Stimulated activated naive CD8-positive, alpha-beta T cell treated with anti-CD3 and anti-CD28 coated beads, Interleukin-15, Interleukin-2, amounts not matched to agents 100 ng/mL and 50 ng/mL, for 24 hours (primary cell): ENCODE results near the gene COL13A1.

Experiments
- H3K27ac Mint-ChIP-seq: one replicate; pipeline ENCODE4 v1.8.0; 2021; ENCODE audit warnings: mild to moderate bottlenecking, mixed read lengths
- H3K27me3 Mint-ChIP-seq: one replicate; pipeline ENCODE4 v1.8.0; 2021; ENCODE audit warnings: mixed read lengths
- H3K36me3 Mint-ChIP-seq: one replicate; pipeline ENCODE4 v1.8.0; 2021; ENCODE audit warnings: low read depth, mixed read lengths
- H3K4me1 Mint-ChIP-seq: one replicate; pipeline ENCODE4 v1.8.0; 2021; ENCODE audit warnings: low read depth, mixed read lengths
- H3K4me3 Mint-ChIP-seq: one replicate; pipeline ENCODE4 v1.8.0; 2021; ENCODE audit warnings: mild to moderate bottlenecking, mixed read lengths
- H3K9me3 Mint-ChIP-seq: one replicate; pipeline ENCODE4 v1.8.0; 2021; ENCODE audit warnings: mixed read lengths

COL13A1 gene

GRCh38 chr10:69803809-69804208 lies 2.1 kb downstream of the COL13A1 start:
- Mint-ChIP-seq H3K27ac (no peak overlapping the region), H3K9me3 (no peaks in the 10 kb centered on the region), H3K4me1 (peaks cover 5% of the 10 kb centered on the region), H3K36me3 (no peaks in the 10 kb centered on the region), H3K4me3 (no peak overlapping the region), H3K27me3 (peaks cover 35% of the 10 kb centered on the region)

GRCh38 chr10:69804775-69805174 lies 3.1 kb downstream of the COL13A1 start:
- peaks cover 34% of the 10 kb centered on the region for H3K27me3 Mint-ChIP-seq
- no peaks in the 10 kb centered on the region for H3K9me3 Mint-ChIP-seq
- H3K4me3 Mint-ChIP-seq = no peak overlapping the region
- H3K36me3 Mint-ChIP-seq = no peaks in the 10 kb centered on the region
- H3K4me1 Mint-ChIP-seq = peaks cover 5% of the 10 kb centered on the region
- no peak overlapping the region for H3K27ac Mint-ChIP-seq

GRCh38 chr10:69807122-69807521 lies 5.4 kb downstream of the COL13A1 start:
- no peaks in the 10 kb centered on the region for H3K36me3 Mint-ChIP-seq
- peaks cover 15% of the 10 kb centered on the region for H3K27me3 Mint-ChIP-seq
- H3K9me3 Mint-ChIP-seq = no peaks in the 10 kb centered on the region
- no peaks in the 10 kb centered on the region for H3K4me1 Mint-ChIP-seq
- H3K27ac Mint-ChIP-seq = no peak overlapping the region
- H3K4me3 Mint-ChIP-seq = no peak overlapping the region

- peaks cover 14% of the 10 kb centered on the region for H3K27me3 Mint-ChIP-seq
- no peak overlapping the region for H3K4me3 Mint-ChIP-seq
- H3K9me3 Mint-ChIP-seq = no peaks in the 10 kb centered on the region
- H3K36me3 Mint-ChIP-seq = no peaks in the 10 kb centered on the region
- H3K4me1 Mint-ChIP-seq = no peaks in the 10 kb centered on the region
- H3K27ac Mint-ChIP-seq = no peak overlapping the region
These were observed 6.0 kb downstream of the COL13A1 start for GRCh38 chr10:69807696-69808095.

- Mint-ChIP-seq H3K9me3 (no peaks in the 10 kb centered on the region), H3K4me3 (no peak overlapping the region), H3K36me3 (no peaks in the 10 kb centered on the region), H3K4me1 (no peaks in the 10 kb centered on the region), H3K27ac (no peak overlapping the region), H3K27me3 (peaks cover 3% of the 10 kb centered on the region)
These were observed 7.6 kb downstream of the COL13A1 start for GRCh38 chr10:69809318-69809717.

- Mint-ChIP-seq H3K27me3 (no peaks in the 10 kb centered on the region), H3K4me1 (no peaks in the 10 kb centered on the region), H3K9me3 (no peaks in the 10 kb centered on the region), H3K4me3 (no peak overlapping the region), H3K27ac (no peak overlapping the region), H3K36me3 (no peaks in the 10 kb centered on the region)
These were observed 8.4 kb downstream of the COL13A1 start for GRCh38 chr10:69810097-69810496.

- no peaks in the 10 kb centered on the region for H3K36me3 Mint-ChIP-seq
- no peak overlapping the region for H3K4me3 Mint-ChIP-seq
- no peaks in the 10 kb centered on the region for H3K4me1 Mint-ChIP-seq
- H3K27me3 Mint-ChIP-seq = no peaks in the 10 kb centered on the region
- H3K27ac Mint-ChIP-seq = no peak overlapping the region
- H3K9me3 Mint-ChIP-seq = no peaks in the 10 kb centered on the region
These were observed 9.1 kb downstream of the COL13A1 start for GRCh38 chr10:69810675-69811397.

- Mint-ChIP-seq H3K9me3 (no peaks in the 10 kb centered on the region), H3K36me3 (no peaks in the 10 kb centered on the region), H3K4me1 (peaks cover 16% of the 10 kb centered on the region), H3K27me3 (no peaks in the 10 kb centered on the region), H3K27ac (no peak overlapping the region), H3K4me3 (no peak overlapping the region)
These were observed 11.9 kb downstream of the COL13A1 start for GRCh38 chr10:69813632-69814031.

- Mint-ChIP-seq H3K4me3 (no peak overlapping the region), H3K36me3 (no peaks in the 10 kb centered on the region), H3K4me1 (peaks cover 16% of the 10 kb centered on the region)
These were observed 12.5 kb downstream of the COL13A1 start for GRCh38 chr10:69814251-69814650.

GRCh38 chr10:69815104-69815503 lies 13.4 kb downstream of the COL13A1 start:
- no peak overlapping the region for H3K27ac Mint-ChIP-seq
- peaks cover 22% of the 10 kb centered on the region for H3K4me1 Mint-ChIP-seq
- no peaks in the 10 kb centered on the region for H3K27me3 Mint-ChIP-seq
- H3K36me3 Mint-ChIP-seq = no peaks in the 10 kb centered on the region
- H3K4me3 Mint-ChIP-seq = no peak overlapping the region
- peaks cover 6% of the 10 kb centered on the region for H3K9me3 Mint-ChIP-seq

More at GRCh38 chr10:69814251-69814650, 12.5 kb downstream of the COL13A1 start:
- Mint-ChIP-seq H3K9me3 (no peaks in the 10 kb centered on the region), H3K27ac (no peak overlapping the region), H3K27me3 (no peaks in the 10 kb centered on the region)

GRCh38 chr10:69816521-69816920 lies 14.8 kb downstream of the COL13A1 start:
- H3K27me3 Mint-ChIP-seq = no peaks in the 10 kb centered on the region
- no peaks in the 10 kb centered on the region for H3K36me3 Mint-ChIP-seq
- H3K4me3 Mint-ChIP-seq = no peak overlapping the region
- peaks cover 30% of the 10 kb centered on the region for H3K4me1 Mint-ChIP-seq
- H3K9me3 Mint-ChIP-seq = peaks cover 7% of the 10 kb centered on the region
- no peak overlapping the region for H3K27ac Mint-ChIP-seq

GRCh38 chr10:69817078-69817581 lies 15.4 kb downstream of the COL13A1 start:
- peaks cover 7% of the 10 kb centered on the region for H3K9me3 Mint-ChIP-seq
- no peaks in the 10 kb centered on the region for H3K36me3 Mint-ChIP-seq
- no peak overlapping the region for H3K4me3 Mint-ChIP-seq
- no peak overlapping the region for H3K27ac Mint-ChIP-seq
- H3K4me1 Mint-ChIP-seq = peaks cover 30% of the 10 kb centered on the region
- no peaks in the 10 kb centered on the region for H3K27me3 Mint-ChIP-seq

GRCh38 chr10:69818676-69819239 lies 17.1 kb downstream of the COL13A1 start:
- H3K36me3 Mint-ChIP-seq = no peaks in the 10 kb centered on the region
- no peak overlapping the region for H3K4me3 Mint-ChIP-seq
- no peak overlapping the region for H3K27ac Mint-ChIP-seq
- peaks cover 7% of the 10 kb centered on the region for H3K9me3 Mint-ChIP-seq
- H3K4me1 Mint-ChIP-seq = peaks cover 30% of the 10 kb centered on the region
- H3K27me3 Mint-ChIP-seq = no peaks in the 10 kb centered on the region

- H3K27ac Mint-ChIP-seq = peak overlapping the region; percentile 71
These were observed 18.2 kb downstream of the COL13A1 start for GRCh38 chr10:69819716-69820506.

GRCh38 chr10:69820817-69821216 lies 19.1 kb downstream of the COL13A1 start:
- Mint-ChIP-seq H3K27me3 (no peaks in the 10 kb centered on the region), H3K9me3 (peaks cover 7% of the 10 kb centered on the region), H3K4me3 (no peak overlapping the region), H3K27ac (no peak overlapping the region), H3K4me1 (peaks cover 30% of the 10 kb centered on the region), H3K36me3 (no peaks in the 10 kb centered on the region)

More at GRCh38 chr10:69819716-69820506, 18.2 kb downstream of the COL13A1 start:
- H3K4me1 Mint-ChIP-seq = peaks cover 30% of the 10 kb centered on the region
- H3K4me3 Mint-ChIP-seq = no peak overlapping the region
- no peaks in the 10 kb centered on the region for H3K36me3 Mint-ChIP-seq
- peaks cover 7% of the 10 kb centered on the region for H3K9me3 Mint-ChIP-seq
- H3K27me3 Mint-ChIP-seq = no peaks in the 10 kb centered on the region
